Measurements from ENCODE around the gene USP6. TPM values are rescaled to one million over a fixed set of nuclear protein-coding genes. Genes with fewer than 3 reads are reported as not detected.
"Not testable (repeated sequence)": the region's sequence is repeated elsewhere in the genome, so short reads cannot be mapped to it uniquely, and the experiment has no call there.

USP6 gene
- total and polyA plus RNA-seq, 2 of the 4 experiments (the other 2 are of a cell fraction): 0.02 TPM; not detected in 1

- Histone ChIP-seq H3K4me3 (ENCODE audit: insufficient read depth, low read depth, low read length) (no peak overlapping the region), H3K9me1 (ENCODE audit: insufficient read depth, low read length) (no peaks in the 10 kb centered on the region), H4K5ac (ENCODE audit: low read depth, low read length) (no peak overlapping the region), H3K79me1 (ENCODE audit: low read depth in 1 of 2, low read length in 2 of 2) (no peaks in the 10 kb centered on the region), H3K4ac (ENCODE audit: low read depth, low read length) (no peak overlapping the region), H3K27me3 (ENCODE audit: control insufficient read depth, insufficient read depth, low read length) (peaks cover 14% of the 10 kb centered on the region), H2BK5ac (ENCODE audit: low read depth, low read length, poor library complexity, severe bottlenecking) (no peak overlapping the region), H3K18ac (ENCODE audit: low read depth, low read length) (no peak overlapping the region), H4K91ac (ENCODE audit: insufficient read depth, low read depth, low read length) (no peak overlapping the region), H2BK120ac (ENCODE audit: low read depth, low read length) (no peak overlapping the region), H2AK5ac (ENCODE audit: low read depth, low read length) (no peak overlapping the region), H3K56ac (ENCODE audit: extremely low read depth, insufficient read depth, low read length) (no peak overlapping the region), H2AK9ac (replicated peaks; ENCODE audit: low read depth, low read length, poor library complexity) (no peak overlapping the region), H4K8ac (ENCODE audit: low read depth in 2 of 2, low read length in 2 of 2) (no peak overlapping the region), H3K4me2 (ENCODE audit: low read depth, low read length) (no peak overlapping the region), H4K20me1 (ENCODE audit: insufficient read depth, low read length) (no peaks in the 10 kb centered on the region), H3K4me1 (ENCODE audit: control insufficient read depth, insufficient read depth, low read length) (no peaks in the 10 kb centered on the region), H3K36me3 (ENCODE audit: control insufficient read depth, insufficient read depth, low read length) (no peaks in the 10 kb centered on the region), H3K27ac (ENCODE audit: insufficient read depth, low read length) (no peak overlapping the region), H2AFZ (replicated peaks; ENCODE audit: low read length, poor library complexity) (no peak overlapping the region), H2BK15ac (ENCODE audit: low read depth, low read length) (no peak overlapping the region), H3K14ac (replicated peaks; ENCODE audit: low read depth, low read length) (no peak overlapping the region), H3K23ac (ENCODE audit: low read depth, low read length) (no peak overlapping the region), H3K9me3 (ENCODE audit: control insufficient read depth, insufficient read depth, low read length) (no peaks in the 10 kb centered on the region), H3K9ac (ENCODE audit: low read depth, low read length) (no peak overlapping the region), H2BK20ac (ENCODE audit: low read depth, low read length) (no peak overlapping the region)
- dilution Hi-C loops (cut with HindIII; ENCODE audit: low sequenced_read_pairs, unreplicated experiment) (no loop called here), in situ Hi-C loops (cut with MboI; ENCODE audit: low sequenced_read_pairs) (no loop called here), intact Hi-C loops (cut with micrococcal nuclease) (no loop called here)
- TF ChIP-seq RFX5 (IDR thresholded peaks at IDR 0.05; ENCODE audit: low read depth, low read length): no peak
- no peak for TF ChIP-seq MXI1 (IDR thresholded peaks at IDR 0.05; ENCODE audit: borderline replicate concordance, low read depth, low read length)
- TF ChIP-seq MAFK (IDR thresholded peaks at IDR 0.05; ENCODE audit: low read depth, low read length): no peak
- no peak for TF ChIP-seq CHD1 (IDR thresholded peaks at IDR 0.05; ENCODE audit: low read depth, low read length)
- CTCF ChIA-PET: no interaction called here
- ATAC-seq (ENCODE audit: low read depth) (no peak), DNase-seq (no peak)
- 77% methylated on average over 7 of the region's 11 CpGs; no CpG with 5 or more reads in 1 of the 2 experiments for WGBS, 2 experiments (ENCODE audit: extremely low coverage in 2 of 2, insufficient read length in 1 of 2)
- no TSS peak for BruUV-seq (replicated peaks)
- POLR2A ChIA-PET (ENCODE audit: unreplicated experiment): no interaction called here
Measured at GRCh38 chr17:5128905-5129535, 13.2 kb downstream of the USP6 start.

GRCh38 chr17:5129770-5130169 lies 13.9 kb downstream of the USP6 start:
- CTCF ChIA-PET; H2BK120ac ChIP-seq (ENCODE audit: low read depth, low read length); H2AFZ ChIP-seq (replicated peaks; ENCODE audit: low read length, poor library complexity); ATAC-seq (ENCODE audit: low read depth); H3K4ac ChIP-seq (ENCODE audit: low read depth, low read length); intact Hi-C loops (cut with micrococcal nuclease); H2BK5ac ChIP-seq (ENCODE audit: low read depth, low read length, poor library complexity, severe bottlenecking); H3K56ac ChIP-seq (ENCODE audit: extremely low read depth, insufficient read depth, low read length); H3K18ac ChIP-seq (ENCODE audit: low read depth, low read length); H3K4me3 ChIP-seq (ENCODE audit: insufficient read depth, low read depth, low read length); H2BK15ac ChIP-seq (ENCODE audit: low read depth, low read length); H4K8ac ChIP-seq (ENCODE audit: low read depth in 2 of 2, low read length in 2 of 2); BruUV-seq (replicated peaks); POLR2A ChIA-PET (ENCODE audit: unreplicated experiment); H3K9me3 ChIP-seq (ENCODE audit: control insufficient read depth, insufficient read depth, low read length); H3K14ac ChIP-seq (replicated peaks; ENCODE audit: low read depth, low read length); H4K91ac ChIP-seq (ENCODE audit: insufficient read depth, low read depth, low read length); H3K4me2 ChIP-seq (ENCODE audit: low read depth, low read length); H3K9ac ChIP-seq (ENCODE audit: low read depth, low read length); H3K9me1 ChIP-seq (ENCODE audit: insufficient read depth, low read length); H2AK9ac ChIP-seq (replicated peaks; ENCODE audit: low read depth, low read length, poor library complexity); H2AK5ac ChIP-seq (ENCODE audit: low read depth, low read length); H3K23ac ChIP-seq (ENCODE audit: low read depth, low read length); H2BK20ac ChIP-seq (ENCODE audit: low read depth, low read length); H4K5ac ChIP-seq (ENCODE audit: low read depth, low read length); H3K27ac ChIP-seq (ENCODE audit: insufficient read depth, low read length); dilution Hi-C loops (cut with HindIII; ENCODE audit: low sequenced_read_pairs, unreplicated experiment); H3K36me3 ChIP-seq (ENCODE audit: control insufficient read depth, insufficient read depth, low read length); H3K4me1 ChIP-seq (ENCODE audit: control insufficient read depth, insufficient read depth, low read length); in situ Hi-C loops (cut with MboI; ENCODE audit: low sequenced_read_pairs); DNase-seq; H3K79me1 ChIP-seq (ENCODE audit: low read depth in 1 of 2, low read length in 2 of 2); H4K20me1 ChIP-seq (ENCODE audit: insufficient read depth, low read length): not testable (repeated sequence)
- H3K27me3 ChIP-seq (ENCODE audit: control insufficient read depth, insufficient read depth, low read length): peaks cover 13% of the 10 kb centered on the region
- WGBS, 2 experiments (ENCODE audit: extremely low coverage in 2 of 2, insufficient read length in 1 of 2): 78% methylated on average over 7 of the region's 8 CpGs; no CpG with 5 or more reads in 1 of the 2 experiments

Data from IMR-90 (cell line).